Activated naive CD8-positive, alpha-beta T cell (primary cell): ENCODE results near the gene TANGO6.
"Not testable (repeated sequence)": the region's sequence is repeated elsewhere in the genome, so short reads cannot be mapped to it uniquely, and the experiment has no call there.

Experiments
- H3K27ac Mint-ChIP-seq: one replicate; pipeline ENCODE4 v1.8.0; 2021; ENCODE audit warnings: mixed read lengths
- H3K27me3 Mint-ChIP-seq: one replicate; pipeline ENCODE4 v1.8.0; 2021; ENCODE audit warnings: mixed read lengths
- H3K36me3 Mint-ChIP-seq: one replicate; pipeline ENCODE4 v1.8.0; 2021; ENCODE audit warnings: mixed read lengths
- H3K4me1 Mint-ChIP-seq: one replicate; pipeline ENCODE4 v1.8.0; 2021; ENCODE audit warnings: low read depth, mixed read lengths
- H3K4me3 Mint-ChIP-seq: one replicate; pipeline ENCODE4 v1.8.0; 2021; ENCODE audit warnings: mild to moderate bottlenecking, mixed read lengths
- H3K9me3 Mint-ChIP-seq: one replicate; pipeline ENCODE4 v1.8.0; 2021; ENCODE audit warnings: low read depth, mixed read lengths

Gene TANGO6

DNA sequence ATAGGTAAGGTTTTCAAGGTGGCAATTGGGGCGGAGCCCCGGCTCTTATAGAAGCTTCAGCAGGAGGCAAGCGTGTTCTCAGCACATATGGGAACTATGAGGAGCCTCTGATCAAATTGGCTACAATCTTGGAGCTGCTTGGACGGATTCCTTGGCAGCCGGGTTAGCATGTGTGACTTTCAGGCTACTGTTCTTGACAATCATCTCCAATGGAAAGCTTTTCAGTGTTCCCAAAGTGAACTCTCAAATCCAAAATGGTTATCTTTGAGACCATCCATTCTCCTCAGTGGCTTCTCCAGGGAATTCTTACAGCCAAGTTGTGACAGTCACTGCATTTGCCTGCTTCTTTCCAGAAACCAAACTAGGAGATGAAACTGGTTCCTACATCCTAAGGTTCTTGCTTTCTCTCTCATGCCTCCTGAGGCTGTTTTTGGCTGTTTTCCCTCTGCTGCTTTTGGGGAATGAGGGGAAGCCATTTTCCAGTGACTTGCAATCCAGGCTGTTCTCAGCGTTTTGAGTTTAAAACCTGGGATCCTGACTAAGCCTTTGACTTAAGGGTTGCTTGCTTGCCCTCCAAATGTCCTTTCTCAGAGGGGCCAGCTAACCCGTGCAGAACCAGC lies 273.0 kb downstream of the TANGO6 start:
- no peak overlapping the region for H3K27ac Mint-ChIP-seq

DNA sequence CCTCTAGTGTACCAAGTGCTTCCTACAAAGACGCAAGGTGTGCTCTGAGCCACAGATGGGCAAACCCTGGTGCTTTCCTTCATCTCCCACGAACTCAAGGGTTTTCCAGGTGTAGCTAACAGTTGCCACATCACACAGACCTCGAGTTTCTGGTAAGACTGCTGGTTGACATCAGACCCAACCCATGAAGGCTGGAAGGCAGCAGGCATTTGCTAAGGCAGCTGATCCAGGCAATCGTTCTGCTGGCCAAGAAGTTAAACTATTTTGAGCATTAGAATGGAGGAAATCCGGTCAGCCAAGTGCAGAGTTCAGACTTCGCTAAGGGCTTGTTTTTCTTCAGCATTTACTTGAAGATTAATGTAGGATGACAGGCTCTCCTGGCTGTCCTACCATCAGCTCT lies 273.6 kb downstream of the TANGO6 start:
- Mint-ChIP-seq H3K4me3 (no peak overlapping the region), H3K36me3 (peaks cover 3% of the 10 kb centered on the region), H3K27me3 (no peaks in the 10 kb centered on the region), H3K27ac (no peak overlapping the region), H3K4me1 (peaks cover 7% of the 10 kb centered on the region), H3K9me3 (no peaks in the 10 kb centered on the region)

More for the DNA sequence above, 273.0 kb downstream of the TANGO6 start:
- H3K36me3 Mint-ChIP-seq, result peaks cover 5% of the 10 kb centered on the region
- H3K9me3 Mint-ChIP-seq, result no peaks in the 10 kb centered on the region
- no peak overlapping the region for H3K4me3 Mint-ChIP-seq
- peaks cover 7% of the 10 kb centered on the region for H3K4me1 Mint-ChIP-seq
- H3K27me3 Mint-ChIP-seq, result no peaks in the 10 kb centered on the region

DNA sequence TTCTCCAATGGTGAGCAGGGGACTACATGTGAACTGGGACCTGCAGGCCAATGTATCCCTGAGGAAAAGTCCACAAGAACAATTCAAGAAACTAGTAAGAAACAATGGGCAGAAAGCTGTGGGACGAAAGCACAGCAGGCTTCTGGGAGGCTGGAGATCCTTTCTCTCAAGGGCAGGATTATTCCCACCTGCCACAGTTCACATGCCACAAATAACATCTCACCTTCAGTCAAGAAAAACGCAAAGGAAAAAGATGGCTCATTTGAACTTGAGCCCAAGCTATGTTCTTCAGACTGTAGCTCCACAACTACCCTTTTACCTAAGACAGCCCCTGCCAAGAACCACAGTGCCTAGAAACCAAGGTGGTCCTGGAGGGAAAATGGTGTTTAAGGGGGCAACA lies 275.1 kb downstream of the TANGO6 start:
- Mint-ChIP-seq H3K9me3 (no peaks in the 10 kb centered on the region), H3K27ac (no peak overlapping the region), H3K4me3 (no peak overlapping the region), H3K4me1 (peaks cover 9% of the 10 kb centered on the region), H3K36me3 (peaks cover 3% of the 10 kb centered on the region), H3K27me3 (no peaks in the 10 kb centered on the region)

DNA sequence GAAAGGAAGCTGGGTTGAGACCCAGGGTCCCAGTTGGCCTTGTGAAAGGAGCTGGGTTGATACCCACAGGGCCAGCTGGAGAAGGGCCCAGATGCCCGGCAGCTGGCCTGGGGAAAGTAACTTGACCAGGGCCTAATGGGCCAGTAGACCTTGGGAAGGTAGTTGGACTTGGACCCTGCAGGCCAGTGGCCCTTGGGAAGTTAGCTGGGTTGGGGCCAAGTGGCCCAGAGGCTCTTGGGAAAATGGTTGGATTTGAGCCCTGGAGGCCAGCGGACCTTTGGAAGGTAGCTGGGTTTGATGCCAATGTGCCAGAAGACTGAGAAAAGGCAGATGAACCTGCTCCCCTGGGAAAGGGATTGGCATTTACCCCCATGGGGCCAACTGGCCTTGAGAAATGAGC lies 275.7 kb downstream of the TANGO6 start:
- Mint-ChIP-seq H3K27me3 (no peaks in the 10 kb centered on the region), H3K9me3 (no peaks in the 10 kb centered on the region), H3K27ac (no peak overlapping the region), H3K4me1 (peaks cover 10% of the 10 kb centered on the region), H3K36me3 (peaks cover 3% of the 10 kb centered on the region), H3K4me3 (no peak overlapping the region)

DNA sequence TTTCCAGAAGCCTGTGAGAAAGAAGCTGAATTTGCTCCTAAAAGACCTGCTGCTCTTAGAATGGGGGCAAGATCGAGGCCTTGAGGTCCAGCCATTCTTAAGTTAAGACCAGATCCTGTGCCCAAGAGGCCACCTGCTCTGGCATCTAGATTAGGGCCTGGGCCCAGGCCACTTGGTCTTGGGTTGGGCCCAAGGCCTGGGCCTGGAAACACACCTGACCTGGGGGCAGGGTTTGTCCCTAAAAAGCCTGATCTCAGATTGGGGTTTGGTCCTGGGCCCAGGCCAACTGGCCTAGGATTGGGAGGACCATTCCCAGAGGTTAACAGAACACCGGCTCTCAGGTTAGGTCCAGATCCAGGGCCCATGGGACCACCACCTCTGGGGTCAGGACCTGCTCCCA lies 276.2 kb downstream of the TANGO6 start:
- no peaks in the 10 kb centered on the region for H3K9me3 Mint-ChIP-seq
- H3K4me1 Mint-ChIP-seq, result peaks cover 12% of the 10 kb centered on the region
- peaks cover 3% of the 10 kb centered on the region for H3K36me3 Mint-ChIP-seq
- no peak overlapping the region for H3K4me3 Mint-ChIP-seq
- no peak overlapping the region for H3K27ac Mint-ChIP-seq
- no peaks in the 10 kb centered on the region for H3K27me3 Mint-ChIP-seq

DNA sequence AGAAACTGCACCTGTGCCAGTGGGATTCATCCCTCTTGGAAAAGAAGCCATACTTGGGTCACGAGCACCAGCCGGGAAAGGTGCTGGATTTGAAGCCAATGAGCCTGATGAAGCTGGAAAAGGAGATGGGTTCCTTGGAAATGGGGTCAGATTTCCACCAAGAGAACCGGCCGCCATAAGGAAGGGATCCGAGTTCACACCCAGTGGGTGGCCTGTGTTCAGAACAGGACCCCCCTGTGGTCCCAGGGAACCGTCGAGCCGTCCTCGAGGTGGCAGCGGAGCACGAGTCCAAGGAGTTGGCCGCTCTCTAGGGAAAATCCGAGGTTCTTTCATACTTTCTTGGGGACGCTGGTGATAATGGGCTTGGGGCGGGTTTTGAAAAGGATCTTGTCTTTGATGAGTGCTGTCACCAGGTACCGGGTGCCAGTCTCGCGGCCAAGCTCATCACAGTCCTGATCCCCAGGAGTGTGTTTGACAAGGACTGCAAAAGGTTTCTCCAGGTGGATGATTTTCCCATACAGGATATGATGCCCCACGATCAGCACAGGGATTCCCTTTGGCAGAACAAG lies 276.8 kb downstream of the TANGO6 start:
- Mint-ChIP-seq H3K4me1 (peaks cover 12% of the 10 kb centered on the region), H3K36me3 (no peaks in the 10 kb centered on the region), H3K9me3 (no peaks in the 10 kb centered on the region), H3K4me3 (no peak overlapping the region), H3K27ac (no peak overlapping the region), H3K27me3 (no peaks in the 10 kb centered on the region)

DNA sequence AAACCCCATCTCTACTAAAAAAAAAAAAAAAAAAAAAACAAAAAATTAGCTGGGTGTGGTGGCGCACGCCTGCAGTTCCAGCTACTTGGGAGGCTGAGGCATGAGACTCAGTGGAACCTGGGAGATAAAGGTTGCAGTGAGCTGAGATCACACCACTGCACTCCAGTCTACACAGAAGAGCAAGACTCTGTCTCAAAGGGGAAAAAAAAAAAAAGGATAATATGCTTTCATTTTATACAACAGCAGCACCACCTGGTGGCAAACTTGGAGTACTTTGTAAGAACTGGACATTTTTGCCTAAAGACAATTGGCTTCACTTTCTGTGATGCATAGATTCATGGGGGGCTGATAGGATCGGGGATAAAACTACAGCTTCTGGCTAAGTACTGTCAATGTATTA lies 280.6 kb downstream of the TANGO6 start:
- H3K9me3 Mint-ChIP-seq, result no peaks in the 10 kb centered on the region

DNA sequence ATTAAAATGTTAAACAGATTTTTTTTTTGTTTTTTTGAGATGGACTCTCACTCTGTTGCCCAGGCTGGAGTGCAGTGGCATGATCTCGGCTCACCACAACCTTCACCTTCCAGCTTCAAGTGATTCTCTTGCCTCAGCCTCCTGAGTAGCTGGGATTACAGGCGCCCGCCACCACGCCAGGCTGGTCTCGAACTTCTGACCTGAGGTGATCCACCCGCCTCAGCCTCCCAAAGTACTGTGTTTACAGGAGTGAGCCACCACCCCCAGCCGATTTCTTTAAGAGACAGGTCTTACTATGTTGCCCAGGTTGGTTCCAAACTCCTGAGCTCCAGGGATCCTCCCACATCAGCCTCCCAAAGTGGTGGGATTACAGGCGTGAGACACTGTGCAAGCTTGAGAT lies 281.1 kb downstream of the TANGO6 start:
- H3K4me3 Mint-ChIP-seq, H3K27me3 Mint-ChIP-seq, H3K9me3 Mint-ChIP-seq, H3K27ac Mint-ChIP-seq, H3K36me3 Mint-ChIP-seq: not testable (repeated sequence)
- peaks cover 20% of the 10 kb centered on the region for H3K4me1 Mint-ChIP-seq

More for the DNA sequence above, 280.6 kb downstream of the TANGO6 start:
- Mint-ChIP-seq H3K4me3 (no peak overlapping the region), H3K4me1 (peaks cover 19% of the 10 kb centered on the region), H3K36me3 (peaks cover 2% of the 10 kb centered on the region), H3K27ac (no peak overlapping the region), H3K27me3 (no peaks in the 10 kb centered on the region)

DNA sequence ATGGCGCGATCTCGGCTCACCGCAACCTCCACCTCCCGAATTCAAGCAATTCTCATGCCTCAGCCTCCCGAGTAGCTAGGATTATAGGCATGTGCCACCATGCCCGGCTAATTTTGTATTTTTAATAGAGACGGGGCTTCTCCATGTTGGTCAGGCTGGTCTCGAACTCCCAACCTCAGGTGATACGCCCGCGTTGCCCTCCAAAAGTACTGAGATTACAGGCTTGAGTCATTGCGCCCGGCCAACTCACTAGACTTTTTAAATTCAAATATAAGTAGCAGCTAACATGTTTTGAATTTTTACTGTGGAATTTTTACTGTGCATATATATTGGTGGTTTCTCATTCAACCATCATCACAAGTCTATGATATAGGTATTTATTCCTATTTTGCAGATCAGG lies 281.6 kb downstream of the TANGO6 start:
- not testable (repeated sequence) for H3K9me3 Mint-ChIP-seq, H3K4me3 Mint-ChIP-seq, H3K36me3 Mint-ChIP-seq, H3K27me3 Mint-ChIP-seq, H3K27ac Mint-ChIP-seq
- peaks cover 26% of the 10 kb centered on the region for H3K4me1 Mint-ChIP-seq

DNA sequence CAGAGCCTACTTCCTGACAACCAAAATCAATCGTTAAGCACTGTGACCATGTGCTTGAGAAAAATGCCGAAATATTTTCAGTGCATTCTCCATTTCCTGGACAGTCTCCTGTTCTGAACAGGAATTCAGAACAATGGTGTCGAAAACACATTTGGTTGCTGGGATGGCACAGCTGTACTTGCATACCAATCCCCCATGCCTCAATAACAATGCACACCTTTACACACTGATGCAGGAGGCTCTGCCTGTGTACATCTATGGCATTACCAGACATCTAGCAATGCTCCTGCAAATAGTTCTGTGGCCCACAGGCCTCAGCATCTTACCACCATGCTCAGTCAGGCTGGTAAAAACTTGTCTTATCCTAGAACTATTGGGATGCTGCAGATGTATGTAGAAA lies 282.9 kb downstream of the TANGO6 start:
- peaks cover 38% of the 10 kb centered on the region for H3K4me1 Mint-ChIP-seq
- H3K9me3 Mint-ChIP-seq, result no peaks in the 10 kb centered on the region
- peaks cover 4% of the 10 kb centered on the region for H3K36me3 Mint-ChIP-seq
- H3K4me3 Mint-ChIP-seq, result no peak overlapping the region
- H3K27ac Mint-ChIP-seq, result peak overlapping the region; percentile 30
- H3K27me3 Mint-ChIP-seq, result no peaks in the 10 kb centered on the region

DNA sequence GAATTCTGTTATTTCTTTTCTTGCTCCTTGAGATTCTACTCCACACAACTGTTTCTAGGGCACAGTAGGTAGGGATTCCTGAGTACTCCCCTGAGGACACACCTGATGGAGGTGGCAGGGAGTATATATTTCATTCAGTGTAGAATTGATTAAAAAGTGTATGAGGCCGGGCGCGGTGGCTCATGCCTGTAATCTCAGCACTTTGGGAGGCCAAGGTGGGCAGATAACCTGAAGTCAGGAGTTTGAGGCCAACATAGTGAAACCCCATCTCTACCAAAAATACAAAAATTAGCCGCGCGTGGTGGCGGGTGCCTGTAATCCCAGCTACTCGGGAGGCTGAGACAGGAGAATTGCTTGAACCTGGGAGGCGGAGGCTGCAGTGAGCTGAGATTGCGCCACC lies 283.5 kb downstream of the TANGO6 start:
- H3K36me3 Mint-ChIP-seq, H3K27me3 Mint-ChIP-seq, H3K4me3 Mint-ChIP-seq, H3K9me3 Mint-ChIP-seq: not testable (repeated sequence)
- peak overlapping the region; percentile 83 for H3K27ac Mint-ChIP-seq
- peaks cover 38% of the 10 kb centered on the region for H3K4me1 Mint-ChIP-seq

DNA sequence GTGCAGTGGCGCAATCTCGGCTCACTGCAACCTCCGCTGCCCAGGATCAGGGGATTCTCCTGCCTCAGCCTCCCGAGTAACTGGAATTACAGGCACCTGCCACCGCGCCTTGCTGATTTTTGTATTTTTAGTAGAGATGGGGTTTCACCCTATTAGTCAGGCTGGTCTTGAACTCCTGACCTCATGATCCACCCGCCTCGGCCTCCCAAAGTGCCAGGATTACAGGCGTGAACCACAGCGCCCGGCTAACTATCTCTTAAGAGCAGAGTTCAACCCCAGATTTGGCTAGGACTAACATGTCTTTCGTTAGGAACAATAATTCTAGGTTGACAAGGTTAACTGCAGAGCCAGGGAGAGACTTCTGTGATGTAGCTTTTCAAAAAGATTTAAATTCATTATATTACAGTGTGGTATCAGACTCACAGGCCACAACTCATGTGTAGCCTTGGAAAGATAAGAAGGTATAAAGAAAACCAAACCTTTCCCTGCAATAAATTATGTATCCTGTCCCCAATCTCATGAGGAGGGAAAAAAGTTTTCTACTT lies 284.7 kb downstream of the TANGO6 start:
- peak overlapping the region; percentile 61 for H3K27ac Mint-ChIP-seq

DNA sequence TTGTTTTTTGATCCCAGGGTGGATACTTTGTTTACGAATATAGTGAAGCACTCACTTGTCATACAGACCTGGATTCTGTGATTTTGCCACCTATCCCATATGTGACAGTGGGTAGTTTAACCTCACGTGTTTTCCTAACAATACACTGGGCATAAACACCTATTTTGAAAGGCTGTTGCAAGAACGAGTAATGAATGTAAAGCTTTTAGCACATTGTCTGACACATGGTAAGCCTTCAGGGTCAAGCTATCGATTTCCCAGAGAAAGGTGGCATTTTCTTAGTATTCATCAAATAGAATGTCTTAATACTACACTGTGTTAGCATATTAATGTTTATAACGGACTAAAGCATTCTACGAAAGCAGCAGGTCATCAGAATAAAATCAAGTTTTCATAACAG lies 287.1 kb downstream of the TANGO6 start:
- H3K27ac Mint-ChIP-seq, result peak overlapping the region; percentile 90
- no peaks in the 10 kb centered on the region for H3K9me3 Mint-ChIP-seq
- H3K36me3 Mint-ChIP-seq, result peaks cover 8% of the 10 kb centered on the region

More for the DNA sequence above, 284.7 kb downstream of the TANGO6 start:
- no peak overlapping the region for H3K4me3 Mint-ChIP-seq
- H3K9me3 Mint-ChIP-seq, result no peaks in the 10 kb centered on the region
- peaks cover 36% of the 10 kb centered on the region for H3K4me1 Mint-ChIP-seq
- peaks cover 4% of the 10 kb centered on the region for H3K36me3 Mint-ChIP-seq
- no peaks in the 10 kb centered on the region for H3K27me3 Mint-ChIP-seq

DNA sequence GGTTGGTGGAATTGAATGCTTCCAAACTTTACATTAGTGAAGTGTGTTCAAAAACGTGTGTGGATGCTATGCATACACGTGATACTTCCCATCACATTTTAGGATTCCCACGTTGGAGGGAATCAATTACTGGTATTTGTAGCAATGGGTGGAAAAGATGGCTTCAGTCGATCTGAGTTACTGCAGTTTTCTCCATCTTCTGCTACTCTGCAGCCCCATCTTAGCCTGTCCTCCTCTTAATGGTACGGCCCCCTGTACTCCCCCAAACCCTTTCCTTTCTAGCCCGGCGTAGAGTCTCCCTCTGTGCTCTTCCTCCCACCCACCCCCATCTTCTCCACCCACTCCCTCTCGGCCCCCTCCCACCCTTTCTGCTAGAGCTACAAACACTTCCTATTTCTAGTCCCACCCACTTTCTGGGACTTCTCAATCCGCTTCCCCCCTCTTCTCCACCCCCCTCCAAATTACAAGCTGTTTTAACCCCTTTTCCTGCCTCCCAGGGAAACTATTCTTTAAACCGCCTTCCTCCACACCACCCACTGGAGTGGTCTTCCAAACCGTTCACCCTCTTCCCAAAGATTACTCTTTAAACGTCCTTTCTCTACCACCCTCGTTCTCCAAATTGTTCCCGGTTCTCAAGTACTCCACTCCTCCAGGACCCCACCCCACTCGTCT lies 288.0 kb downstream of the TANGO6 start:
- peaks cover 8% of the 10 kb centered on the region for H3K36me3 Mint-ChIP-seq
- H3K4me1 Mint-ChIP-seq, result peaks cover 54% of the 10 kb centered on the region
- H3K27me3 Mint-ChIP-seq, result no peaks in the 10 kb centered on the region
- H3K27ac Mint-ChIP-seq, result peak overlapping the region; percentile 90
- peak overlapping the region; percentile 93 for H3K4me3 Mint-ChIP-seq
- H3K9me3 Mint-ChIP-seq, result no peaks in the 10 kb centered on the region

More for the DNA sequence above, 287.1 kb downstream of the TANGO6 start:
- Mint-ChIP-seq H3K4me1 (peaks cover 51% of the 10 kb centered on the region), H3K27me3 (no peaks in the 10 kb centered on the region), H3K4me3 (peak overlapping the region; percentile 93)

DNA sequence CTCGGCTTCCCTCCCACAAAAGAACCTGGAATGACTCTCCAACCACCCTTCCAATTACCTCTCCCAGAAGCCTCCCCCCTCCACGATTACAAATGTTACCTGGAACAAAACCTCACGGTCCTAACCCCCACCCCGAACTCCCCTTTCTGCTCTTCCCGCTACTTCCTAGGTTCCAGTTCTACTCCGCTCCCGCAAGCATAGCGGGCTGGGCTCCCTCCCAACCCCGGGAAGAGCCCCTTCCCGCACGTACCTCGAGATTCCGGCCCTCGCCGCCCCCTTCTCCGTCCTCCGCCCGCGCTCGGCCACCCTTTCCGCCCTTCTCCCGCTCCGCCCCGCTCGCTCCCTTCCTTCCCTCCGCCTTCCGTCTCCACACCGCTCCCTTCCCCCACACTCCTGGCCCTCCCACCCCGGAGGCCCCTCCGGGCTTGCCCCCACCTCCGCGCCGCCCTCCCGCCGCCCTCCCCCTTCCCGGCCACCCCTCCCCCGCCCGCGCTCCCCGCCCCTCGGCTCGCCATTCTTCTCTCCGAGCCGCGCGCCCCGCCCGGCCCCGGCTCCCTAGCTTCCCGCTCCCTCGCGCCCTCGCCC lies 288.6 kb downstream of the TANGO6 start:
- H3K27ac Mint-ChIP-seq, result peak overlapping the region; percentile 90
- H3K4me3 Mint-ChIP-seq, result peak overlapping the region; percentile 93
- no peaks in the 10 kb centered on the region for H3K9me3 Mint-ChIP-seq
- H3K36me3 Mint-ChIP-seq, result peaks cover 8% of the 10 kb centered on the region
- no peaks in the 10 kb centered on the region for H3K27me3 Mint-ChIP-seq
- peaks cover 55% of the 10 kb centered on the region for H3K4me1 Mint-ChIP-seq
